SKM-1 (cell line): ENCODE results near the gene ARAP2.
A peak's percentile ranks its signal among the peaks of the same experiment; 100 is the strongest.

Experiments
- DNase-seq: peaks from one replicate; lab custom pipeline; 2025; ENCODE audit not compliant: unreplicated experiment; lab: John Stamatoyannopoulos, UW

Gene ARAP2

GRCh38 chr4:36260731-36261130 is 16.4 kb upstream of the ARAP2 start:
- DNase-seq: no peak

GRCh38 chr4:36256398-36256891 is 12.1 kb upstream of the ARAP2 start:
- peak; percentile 30 for DNase-seq

GRCh38 chr4:36255577-36255976 is 11.3 kb upstream of the ARAP2 start:
- peak; percentile 93 for DNase-seq

- DNase-seq: no peak
These were observed 10.1 kb upstream of the ARAP2 start for GRCh38 chr4:36254371-36254770.

- no peak for DNase-seq
These were observed 7.7 kb upstream of the ARAP2 start for GRCh38 chr4:36251983-36252382.

GRCh38 chr4:36249610-36250009 is 5.3 kb upstream of the ARAP2 start:
- DNase-seq: no peak

GRCh38 chr4:36243355-36244256 is 708 bp downstream of the ARAP2 start:
- no peak for DNase-seq

GRCh38 chr4:36242629-36243354 is 1.5 kb downstream of the ARAP2 start:
- DNase-seq: no peak

- DNase-seq: no peak
These were observed 2.5 kb downstream of the ARAP2 start for GRCh38 chr4:36241771-36242170.

- no peak for DNase-seq
These were observed 6.7 kb downstream of the ARAP2 start for GRCh38 chr4:36237366-36238313.

GRCh38 chr4:36236159-36236558 is 8.2 kb downstream of the ARAP2 start:
- DNase-seq: no peak

- DNase-seq: no peak
These were observed 9.0 kb downstream of the ARAP2 start for GRCh38 chr4:36235306-36235705.

GRCh38 chr4:36233567-36234266 is 10.6 kb downstream of the ARAP2 start:
- DNase-seq: no peak

GRCh38 chr4:36230534-36230933 is 13.8 kb downstream of the ARAP2 start:
- DNase-seq: no peak

- no peak for DNase-seq
These were observed 16.4 kb downstream of the ARAP2 start for GRCh38 chr4:36227913-36228312.

- no peak for DNase-seq
These were observed 17.7 kb downstream of the ARAP2 start for GRCh38 chr4:36226430-36227227.

- no peak for DNase-seq
These were observed 19.1 kb downstream of the ARAP2 start for GRCh38 chr4:36224972-36225903.

- no peak for DNase-seq
These were observed 21.6 kb downstream of the ARAP2 start for GRCh38 chr4:36222702-36223101.
